OCI-LY1 (cell line): ENCODE data around the gene CAV1.

Source experiments
- EZH2 ChIP-seq: fragments of 200-600 bp; sonication (generic), shearing (Covaris generic); IDR thresholded peaks from 2 replicates; pipeline ENCODE4 v1.8.0; 2017; ENCODE audit warnings: borderline replicate concordance, mixed run types, mild to moderate bottlenecking, antibody characterized with exemption, low read length, moderate library complexity, mixed read lengths
- TF ChIP-seq, protein P1 (sequence below): fragments of 200-600 bp; sonication (generic), shearing (Covaris generic); IDR thresholded peaks from 2 replicates; pipeline ENCODE4 v1.5.1; 2017; ENCODE audit warnings: mild to moderate bottlenecking, antibody characterized with exemption, low read length, moderate library complexity, mixed read lengths

DNA sequence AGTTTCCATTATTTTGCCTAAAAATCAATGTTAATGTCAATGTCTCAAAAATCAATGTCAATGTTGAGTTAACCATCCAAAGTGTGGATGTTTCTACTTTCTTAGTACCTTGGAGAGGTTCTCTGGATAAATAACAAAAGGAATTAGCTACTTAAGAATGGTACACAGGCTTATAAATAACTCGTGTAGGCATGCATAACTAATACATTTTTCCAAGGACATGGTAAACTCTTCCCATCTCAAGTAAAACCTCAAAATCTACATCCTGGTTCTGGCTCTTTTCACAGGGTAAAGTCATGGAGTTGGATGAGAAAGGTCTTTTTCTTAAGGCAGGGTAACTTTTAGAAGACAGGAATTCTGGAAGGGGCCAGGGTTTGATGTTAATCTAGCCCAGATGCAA, 59.9 kb downstream of the CAV1 start:
- TF ChIP-seq, protein P1, sequence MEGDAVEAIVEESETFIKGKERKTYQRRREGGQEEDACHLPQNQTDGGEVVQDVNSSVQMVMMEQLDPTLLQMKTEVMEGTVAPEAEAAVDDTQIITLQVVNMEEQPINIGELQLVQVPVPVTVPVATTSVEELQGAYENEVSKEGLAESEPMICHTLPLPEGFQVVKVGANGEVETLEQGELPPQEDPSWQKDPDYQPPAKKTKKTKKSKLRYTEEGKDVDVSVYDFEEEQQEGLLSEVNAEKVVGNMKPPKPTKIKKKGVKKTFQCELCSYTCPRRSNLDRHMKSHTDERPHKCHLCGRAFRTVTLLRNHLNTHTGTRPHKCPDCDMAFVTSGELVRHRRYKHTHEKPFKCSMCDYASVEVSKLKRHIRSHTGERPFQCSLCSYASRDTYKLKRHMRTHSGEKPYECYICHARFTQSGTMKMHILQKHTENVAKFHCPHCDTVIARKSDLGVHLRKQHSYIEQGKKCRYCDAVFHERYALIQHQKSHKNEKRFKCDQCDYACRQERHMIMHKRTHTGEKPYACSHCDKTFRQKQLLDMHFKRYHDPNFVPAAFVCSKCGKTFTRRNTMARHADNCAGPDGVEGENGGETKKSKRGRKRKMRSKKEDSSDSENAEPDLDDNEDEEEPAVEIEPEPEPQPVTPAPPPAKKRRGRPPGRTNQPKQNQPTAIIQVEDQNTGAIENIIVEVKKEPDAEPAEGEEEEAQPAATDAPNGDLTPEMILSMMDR: no peak
- no peak for TF ChIP-seq EZH2
